Fibroblast of peridontal ligament (primary cell): ENCODE measurements around the gene GMEB2.
A peak's percentile ranks its signal among the peaks of the same experiment; 100 is the strongest.
"Not testable (repeated sequence)": the region's sequence is repeated elsewhere in the genome, so short reads cannot be mapped to it uniquely, and the experiment has no call there.

Source experiments
- DNase-seq: peaks from one replicate; pipeline ENCODE4 v3.0.0-alpha.2; 2010; ENCODE audit errors: extremely low read depth

Gene GMEB2

DNA sequence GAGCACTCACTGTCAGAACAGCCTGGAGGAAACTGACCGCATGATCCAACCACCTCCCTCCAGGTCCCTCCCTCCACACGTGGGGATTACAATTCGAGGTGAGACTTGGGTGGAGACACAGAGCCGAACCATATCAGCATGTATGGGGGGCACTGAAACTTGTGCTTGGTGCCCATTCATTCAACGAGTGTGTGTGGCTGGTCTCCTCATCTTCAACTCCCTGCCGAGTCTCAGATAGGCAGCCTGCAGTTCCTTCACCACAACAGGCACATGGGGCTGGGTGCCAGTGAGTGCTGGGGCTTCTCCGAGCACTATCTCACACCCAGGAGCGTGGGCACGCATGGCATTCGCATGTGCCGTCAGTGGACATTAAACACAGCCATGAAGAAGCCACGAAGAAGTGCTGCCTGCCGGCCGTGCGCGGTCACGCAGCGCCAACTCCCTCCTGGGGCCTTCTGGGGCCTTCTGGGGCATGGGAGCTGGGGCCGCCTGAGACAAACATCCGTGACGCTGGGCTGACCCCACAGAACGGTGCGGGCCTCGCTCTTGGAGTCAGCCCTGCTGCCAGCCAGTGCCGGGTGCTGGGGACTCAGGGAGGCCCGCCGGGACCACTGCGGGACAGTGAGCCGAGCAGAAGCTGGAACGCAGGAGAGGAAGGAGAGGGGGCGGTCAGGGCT lies 30.5 kb upstream of the GMEB2 start:
- DNase-seq, result no peak

DNA sequence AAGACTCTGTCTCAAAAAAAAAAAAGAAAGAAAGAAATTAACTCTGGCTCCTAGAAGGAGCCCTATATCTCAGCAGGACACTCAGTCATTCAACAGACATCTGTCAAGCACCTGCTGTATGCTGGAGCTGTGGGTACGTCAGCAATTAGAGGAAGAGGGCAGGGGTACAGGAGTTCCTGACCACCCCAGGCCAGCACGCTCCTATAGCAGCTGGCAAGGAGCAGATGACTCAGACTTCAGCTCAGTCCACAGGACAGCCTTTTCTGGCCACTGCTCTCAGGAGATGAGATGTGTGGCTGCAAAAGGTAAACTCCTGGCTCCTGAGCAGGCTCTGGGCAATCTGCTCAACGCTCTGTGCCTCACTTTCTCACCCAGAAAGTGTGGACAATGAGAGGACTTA lies 29.6 kb upstream of the GMEB2 start:
- no peak for DNase-seq

DNA sequence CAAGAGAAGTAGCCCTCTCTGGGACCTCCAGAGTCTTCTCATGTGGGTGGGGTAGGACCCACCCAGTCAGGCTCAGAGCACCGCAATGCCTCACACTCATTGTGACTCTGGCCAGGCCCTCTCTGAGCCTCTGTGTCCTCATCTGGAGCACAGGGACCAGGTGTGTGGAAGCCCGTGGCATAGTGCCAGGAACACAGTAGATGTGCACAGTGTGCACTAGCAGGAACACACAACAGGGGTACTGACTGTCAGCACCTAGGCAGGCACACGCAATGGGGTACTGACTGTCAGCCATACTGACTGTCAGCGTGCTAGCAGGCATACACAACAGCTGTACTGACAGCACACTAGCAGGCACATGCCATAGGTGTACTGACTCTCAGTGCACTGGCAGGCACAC lies 28.3 kb upstream of the GMEB2 start:
- DNase-seq, result no peak

DNA sequence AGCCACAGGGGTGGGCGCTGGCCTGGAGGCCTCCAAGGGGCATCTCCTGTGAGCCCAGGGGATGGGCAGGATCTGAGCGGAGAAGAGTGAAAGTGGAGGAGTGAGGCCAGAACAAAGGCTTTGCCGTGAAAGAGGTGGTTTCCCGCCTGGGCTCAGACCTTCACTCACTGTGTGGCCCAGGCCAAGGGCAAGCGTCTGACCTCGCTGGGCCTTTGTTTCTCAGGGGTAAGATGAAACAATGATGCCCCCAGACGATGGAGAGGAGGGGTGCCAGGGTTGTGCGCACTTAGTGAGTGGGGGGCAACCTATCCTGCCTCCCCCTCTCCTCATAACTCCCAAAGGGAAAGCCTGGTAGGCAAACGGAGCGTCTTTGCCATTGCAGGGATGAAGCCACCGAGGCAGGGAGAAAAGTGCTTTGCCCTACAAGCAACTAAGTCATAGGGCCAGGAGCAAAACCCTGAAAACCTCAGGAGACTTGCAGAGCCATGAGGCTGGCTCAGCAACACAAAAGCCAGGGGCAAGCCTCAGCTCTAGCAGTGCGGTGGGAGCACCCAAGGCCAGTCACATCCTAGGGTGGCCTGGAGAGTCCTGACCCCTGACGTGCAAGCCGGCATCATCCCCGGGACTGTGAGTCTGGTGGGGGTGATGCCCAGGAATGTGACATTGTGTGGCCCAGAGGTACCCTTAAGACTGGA lies 27.2 kb upstream of the GMEB2 start:
- no peak for DNase-seq

DNA sequence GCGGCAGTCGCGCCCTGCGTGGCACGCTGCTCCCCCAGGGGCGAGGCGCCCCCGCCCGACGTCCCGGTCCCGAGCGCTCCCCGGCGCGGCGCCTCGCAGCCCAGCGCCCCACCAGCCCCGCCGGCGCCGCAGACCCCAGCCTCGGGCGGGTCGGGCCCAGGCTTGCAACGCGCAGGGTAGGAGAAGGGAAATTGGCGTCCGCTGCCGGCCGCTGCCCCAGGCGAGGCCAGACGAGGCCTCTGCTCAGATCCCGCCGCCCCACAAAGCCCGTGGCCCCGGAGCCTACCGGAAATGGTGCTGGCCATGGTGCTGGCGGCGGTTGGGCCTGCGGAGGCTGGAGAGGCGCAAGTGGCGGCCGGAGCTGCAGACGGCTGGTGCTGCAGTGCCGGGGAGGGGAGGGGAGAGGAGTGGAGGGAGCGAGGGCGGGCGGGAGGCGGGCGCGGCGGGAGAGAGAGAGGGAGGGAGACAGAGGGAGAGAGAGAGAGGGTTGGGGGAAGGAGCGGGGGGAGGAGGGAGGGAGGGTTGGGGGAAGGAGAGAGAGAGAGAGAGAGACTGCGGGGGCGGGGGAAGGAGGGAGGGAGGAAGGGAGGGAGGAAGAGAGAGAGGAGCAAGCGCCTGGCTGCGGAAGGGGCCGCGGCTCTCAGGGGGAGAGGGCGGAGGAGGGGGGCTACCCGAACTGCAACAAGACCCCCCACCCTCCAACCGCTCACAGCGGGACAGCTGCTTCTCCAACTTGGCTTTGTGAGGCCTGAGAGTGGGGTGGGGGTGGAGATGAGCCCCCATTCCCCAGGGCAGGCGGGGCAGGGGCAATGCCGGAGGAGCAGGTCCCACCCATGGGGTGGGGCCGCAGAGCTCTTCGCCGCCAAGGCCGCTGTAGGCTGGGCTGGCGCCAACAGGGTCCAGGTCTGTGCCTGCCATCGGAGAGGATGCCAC lies 26.4 kb upstream of the GMEB2 start, which contains the start of gene STMN3:
Gene STMN3 (minus strand): TSS at position 384 of the 933 bp plus-strand sequence. CDS start 79 bp downstream, at position 305.
- peak; percentile 76 for DNase-seq

DNA sequence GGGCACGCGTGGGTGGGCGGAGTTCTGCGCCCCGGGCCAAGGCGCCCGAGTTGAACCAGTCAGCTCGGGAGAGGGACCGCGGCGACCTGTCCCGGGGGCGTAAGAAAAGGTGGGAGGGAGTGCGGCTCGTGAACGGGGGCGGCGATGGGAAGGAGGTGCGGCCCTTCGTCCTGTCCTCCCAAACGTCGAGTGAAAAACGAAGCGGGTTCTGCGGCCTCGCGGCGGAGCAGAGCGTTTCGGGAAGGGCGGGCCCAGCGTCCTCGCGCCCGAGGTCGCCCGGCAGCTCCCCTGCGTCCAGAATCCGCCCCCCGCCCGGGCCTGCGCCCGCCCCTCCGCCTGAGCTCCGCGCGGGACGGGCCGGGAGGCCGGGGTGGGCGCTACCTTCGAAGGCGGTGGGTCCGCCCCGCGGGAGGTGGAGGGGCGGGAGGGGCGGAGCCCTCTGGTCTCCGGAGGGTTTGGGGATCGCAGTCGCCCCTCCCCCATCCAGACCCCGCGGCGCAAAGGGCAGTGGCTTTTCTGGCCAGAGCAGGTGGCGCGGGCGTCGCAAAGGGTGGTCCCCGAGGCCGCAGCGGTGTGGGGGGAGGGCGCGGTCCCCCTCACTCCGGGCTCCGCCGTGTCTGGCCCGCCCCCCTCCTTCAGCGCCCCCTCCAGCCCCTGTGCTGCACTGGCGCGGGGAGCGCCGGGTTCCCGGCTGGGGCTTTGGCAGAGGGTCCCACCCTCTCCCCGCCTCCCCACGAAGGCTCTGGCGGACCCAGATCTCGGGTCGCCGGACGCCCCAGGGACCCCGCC lies 25.5 kb upstream of the GMEB2 start:
- DNase-seq, result no peak

DNA sequence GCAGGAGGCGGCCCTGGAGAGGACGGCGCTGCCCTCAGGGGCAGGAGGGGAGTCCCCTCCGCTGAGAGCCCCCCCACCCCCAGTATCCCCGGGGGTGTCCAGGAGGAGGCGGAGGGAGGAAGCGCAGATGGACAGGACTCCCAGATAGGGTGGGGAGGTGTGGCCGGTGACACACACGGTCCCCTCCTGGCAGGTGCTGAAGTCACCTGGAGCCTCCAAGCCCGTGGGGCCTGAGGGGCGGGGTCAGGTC lies 25.0 kb upstream of the GMEB2 start:
- no peak for DNase-seq

DNA sequence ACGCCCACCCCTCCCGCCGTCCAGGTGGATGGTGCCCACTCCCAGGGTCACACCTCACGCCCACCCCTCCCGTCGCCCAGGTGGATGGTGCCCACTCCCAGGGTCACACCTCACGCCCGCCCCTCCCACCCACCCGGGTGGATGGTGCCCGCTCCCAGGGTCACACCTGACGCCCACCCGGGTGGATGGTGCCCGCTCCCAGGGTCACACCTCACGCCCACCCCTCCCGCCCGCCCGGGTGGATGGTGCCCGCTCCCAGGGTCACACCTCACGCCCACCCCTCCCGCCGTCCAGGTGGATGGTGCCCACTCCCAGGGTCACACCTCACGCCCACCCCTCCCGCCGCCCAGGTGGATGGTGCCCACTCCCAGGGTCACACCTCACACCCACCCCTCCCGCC lies 23.6 kb upstream of the GMEB2 start:
- DNase-seq, result not testable (repeated sequence)

DNA sequence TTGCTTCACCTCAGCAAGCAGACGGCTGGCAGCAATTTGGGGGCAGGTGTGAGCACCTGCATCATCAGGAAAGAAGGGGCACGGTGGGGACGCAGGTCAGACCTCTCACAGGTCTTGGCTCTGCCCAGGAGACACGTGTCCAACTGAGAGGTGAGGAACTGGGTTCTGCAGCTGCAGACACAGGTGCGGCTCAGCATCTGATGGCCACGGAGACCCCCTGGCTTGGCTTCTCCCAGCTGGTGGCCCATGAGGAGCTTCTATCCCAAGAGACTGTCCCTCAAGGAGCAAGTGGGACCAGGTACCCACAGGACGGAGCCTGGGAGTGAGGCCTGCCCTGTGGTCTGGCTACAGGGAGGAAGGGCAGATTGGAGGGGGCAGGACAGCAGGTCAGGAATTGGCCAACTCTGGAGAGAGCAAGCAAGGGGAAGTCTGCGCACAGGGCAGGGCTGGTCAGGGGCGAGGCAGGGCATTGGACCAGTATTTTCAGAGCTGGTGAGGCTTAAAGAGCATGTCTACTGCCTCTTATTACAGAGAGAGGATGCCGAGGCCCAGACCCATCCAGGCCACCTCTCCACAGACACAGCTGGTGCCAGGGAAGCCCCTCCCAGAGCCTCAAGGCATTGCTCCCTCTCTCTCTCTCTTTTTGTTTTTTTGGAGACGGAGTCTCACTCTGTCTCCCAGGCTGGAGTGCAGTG lies 22.1 kb upstream of the GMEB2 start:
- DNase-seq, result no peak

DNA sequence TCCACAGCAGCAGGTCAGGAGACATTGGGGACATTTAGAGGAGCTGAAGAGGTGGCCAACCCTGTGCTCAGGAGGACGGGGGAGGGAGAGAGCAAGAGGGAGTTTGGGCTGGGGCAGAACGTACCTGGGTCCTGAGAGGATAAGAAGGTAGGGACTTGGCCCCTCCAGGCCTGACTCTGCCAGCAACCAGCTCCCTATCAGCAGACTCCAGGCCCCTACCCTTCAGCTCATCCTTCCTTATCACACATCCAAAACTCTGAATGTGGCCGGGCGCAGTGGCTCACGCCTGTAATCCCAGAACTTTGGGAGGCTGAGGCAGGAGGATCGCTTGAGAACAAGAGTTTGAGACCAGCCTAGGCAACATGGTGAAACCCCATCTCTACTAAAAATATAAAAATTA lies 21.3 kb upstream of the GMEB2 start:
- no peak for DNase-seq

DNA sequence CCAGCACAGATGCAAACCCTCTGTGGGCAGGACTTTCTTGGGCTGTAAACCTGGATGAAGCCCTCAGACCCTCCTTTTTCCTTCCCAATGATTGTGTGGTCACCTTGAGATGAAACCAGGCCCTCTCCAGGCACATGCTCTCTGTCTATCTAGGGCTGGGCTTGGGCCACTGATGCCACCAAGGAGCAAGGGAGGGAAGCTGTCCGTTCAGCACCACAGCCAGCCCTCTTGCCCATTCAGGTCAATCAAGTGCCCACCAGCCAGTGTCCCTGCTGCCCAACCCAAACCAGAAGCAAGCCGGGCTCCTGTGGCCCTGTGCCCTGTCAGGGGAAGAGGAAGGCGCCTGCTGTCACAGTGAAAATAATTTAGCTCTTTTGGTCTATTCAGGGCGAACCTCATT lies 18.3 kb upstream of the GMEB2 start:
- no peak for DNase-seq

DNA sequence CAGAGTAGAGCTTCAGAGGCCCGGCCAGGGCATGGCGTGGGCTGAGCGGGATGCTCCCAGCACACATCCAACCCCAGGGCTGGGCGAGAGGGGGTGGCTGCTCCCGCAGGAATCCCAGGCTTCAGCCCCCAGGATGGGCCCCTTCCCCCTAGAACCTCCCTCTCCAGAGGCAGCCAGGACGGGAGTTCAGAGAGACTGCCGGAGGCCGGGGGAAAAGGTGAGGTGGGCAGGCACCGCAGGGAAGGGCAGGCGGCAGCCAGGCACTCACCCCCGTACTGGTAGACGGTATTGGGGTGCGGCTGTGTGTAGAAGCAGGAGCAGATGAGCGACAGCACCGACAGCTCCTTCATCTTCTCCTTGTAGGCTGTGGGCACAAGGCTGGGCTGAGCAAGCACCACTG lies 17.0 kb upstream of the GMEB2 start:
- DNase-seq, result no peak

DNA sequence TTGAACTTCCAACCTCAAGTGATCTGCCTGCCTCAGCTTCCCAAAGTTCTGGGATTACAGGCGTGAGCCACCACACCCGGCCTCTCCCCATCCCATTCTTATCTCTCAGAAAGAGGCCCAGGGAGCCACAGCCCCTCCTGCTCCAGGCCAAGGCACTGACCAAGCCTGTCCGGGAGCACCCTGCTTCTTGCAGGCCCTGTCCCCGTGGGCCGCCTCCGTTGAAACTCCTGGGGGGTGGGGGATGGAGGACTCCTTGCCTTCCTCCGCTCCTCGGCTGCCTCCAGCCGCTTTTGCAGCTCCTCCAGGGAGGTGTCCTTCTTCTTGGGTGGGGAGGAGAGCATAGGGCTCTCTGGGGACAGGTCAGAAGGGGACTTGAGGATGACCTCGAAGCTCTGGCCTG lies 16.6 kb upstream of the GMEB2 start:
- no peak for DNase-seq

DNA sequence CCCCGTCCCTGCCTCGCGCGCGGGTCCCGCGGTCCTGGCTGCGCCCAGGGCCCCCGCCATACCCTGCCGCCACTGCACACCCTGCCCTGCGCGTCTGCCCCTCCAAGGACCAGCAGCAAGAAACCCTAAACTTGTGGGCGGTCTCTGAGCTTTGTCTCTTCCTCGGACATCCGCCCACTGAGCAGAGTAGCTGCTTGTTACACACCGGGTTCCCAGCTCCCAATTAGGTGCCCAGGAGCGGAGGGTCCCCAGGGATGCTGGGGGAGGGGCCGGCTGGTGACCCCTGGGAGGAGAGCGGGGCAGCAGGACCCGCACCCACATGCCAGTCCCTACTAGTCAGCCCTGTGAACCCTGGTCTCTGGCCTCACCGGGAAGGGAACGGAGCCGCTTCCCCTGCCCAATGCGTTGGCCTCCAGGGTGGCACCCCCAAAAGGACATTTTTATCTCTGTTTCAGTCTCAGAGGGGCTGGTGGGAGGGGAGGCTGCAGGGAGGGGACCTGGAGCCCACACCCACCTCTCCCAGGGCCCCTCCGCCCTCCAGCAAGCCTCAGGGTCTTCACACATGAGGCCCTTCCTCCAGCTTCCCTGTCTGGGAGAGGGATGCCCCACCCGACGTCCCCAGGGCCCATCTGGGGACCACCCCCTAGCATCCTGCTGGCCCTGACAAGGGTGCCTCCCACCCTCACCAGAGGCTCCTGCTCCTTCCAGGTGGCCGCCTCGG lies 15.8 kb upstream of the GMEB2 start:
- DNase-seq, result no peak

DNA sequence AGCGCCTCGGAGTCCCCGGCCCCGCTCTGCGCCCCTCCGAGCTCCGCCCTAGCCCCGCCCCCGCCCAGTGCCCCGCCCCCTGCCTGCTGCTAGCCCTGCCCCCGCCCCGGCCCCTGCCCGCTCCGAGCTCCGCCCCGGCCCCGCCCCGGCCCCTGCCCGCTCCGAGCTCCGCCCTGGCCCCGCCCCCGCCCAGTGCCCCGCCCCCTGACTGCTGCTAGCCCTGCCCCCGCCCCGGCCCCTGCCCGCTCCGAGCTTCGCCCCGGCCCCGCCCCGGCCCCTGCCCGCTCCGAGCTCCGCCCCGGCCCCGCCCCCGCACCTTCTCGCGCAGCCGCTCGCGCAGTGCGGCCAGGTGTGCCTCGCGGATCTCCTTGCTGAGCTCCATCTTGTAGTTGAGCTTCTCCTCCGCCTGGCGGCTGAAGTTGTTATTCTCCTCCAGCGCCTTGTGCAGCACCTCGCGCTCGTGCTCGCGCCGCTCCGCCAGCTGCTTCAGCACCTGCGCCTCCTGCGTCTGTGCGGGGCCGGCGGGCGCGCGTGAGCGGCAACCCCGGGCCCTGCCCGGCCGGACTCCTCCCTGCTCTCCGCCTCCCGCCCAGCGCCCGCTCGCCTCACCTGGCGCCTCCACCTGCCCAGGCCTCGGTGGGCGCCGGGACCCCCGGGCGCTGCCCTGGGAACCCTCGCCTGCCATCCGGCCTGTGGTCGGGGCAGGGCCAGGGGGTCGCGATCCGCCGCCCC lies 15.1 kb upstream of the GMEB2 start:
- DNase-seq, result peak; percentile 46

DNA sequence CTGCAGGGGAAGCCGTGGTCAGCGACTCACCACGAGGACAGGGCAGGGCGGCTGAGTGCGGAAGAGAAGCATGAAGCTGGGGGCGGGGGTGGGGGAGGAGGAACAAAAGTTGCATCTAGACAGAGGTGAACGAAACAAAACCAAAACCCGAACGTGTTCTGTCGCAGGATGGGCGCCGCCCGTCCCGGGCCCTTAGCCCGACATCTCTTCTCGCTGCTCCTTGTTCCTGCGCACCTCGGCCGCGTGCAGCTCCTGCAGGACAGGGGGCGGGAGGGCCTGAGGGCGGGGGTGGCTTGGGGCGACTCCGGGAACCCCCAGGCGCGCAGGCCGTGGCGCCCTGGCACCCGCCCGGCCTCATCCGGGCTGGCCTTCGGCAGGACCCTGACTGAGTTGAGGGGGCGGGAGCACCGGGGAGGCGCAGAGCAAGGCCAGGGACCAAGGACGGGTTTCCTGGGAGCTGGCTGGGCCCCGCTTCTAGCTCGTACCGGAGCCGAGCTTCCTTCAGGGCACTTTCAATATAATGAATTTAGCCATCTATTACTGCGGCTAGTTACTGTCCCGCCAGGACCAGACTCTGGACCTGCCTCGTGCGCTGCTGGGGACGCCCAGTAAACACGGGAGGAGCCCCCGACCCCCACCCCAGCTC lies 14.4 kb upstream of the GMEB2 start:
- DNase-seq, result no peak

DNA sequence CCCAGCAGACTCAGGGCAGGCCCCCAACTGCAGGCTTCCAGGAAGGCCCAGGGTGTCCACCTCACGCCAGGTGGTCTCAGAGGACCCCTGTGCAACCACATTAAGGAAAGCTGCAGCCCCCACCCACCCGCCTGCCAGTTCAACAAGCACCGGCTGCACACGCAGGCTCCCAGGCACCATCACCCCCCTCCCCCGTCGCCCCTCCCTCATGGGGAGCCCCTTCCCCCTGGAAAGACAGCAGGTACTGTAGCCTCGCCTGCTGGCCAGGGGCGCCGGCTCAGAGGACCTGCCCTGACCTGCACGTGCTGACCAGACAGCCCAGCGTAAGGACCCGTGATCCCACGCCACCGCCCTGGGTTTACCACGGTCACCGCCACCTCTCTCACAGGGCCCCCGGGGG lies 13.8 kb upstream of the GMEB2 start:
- DNase-seq, result not testable (repeated sequence)

DNA sequence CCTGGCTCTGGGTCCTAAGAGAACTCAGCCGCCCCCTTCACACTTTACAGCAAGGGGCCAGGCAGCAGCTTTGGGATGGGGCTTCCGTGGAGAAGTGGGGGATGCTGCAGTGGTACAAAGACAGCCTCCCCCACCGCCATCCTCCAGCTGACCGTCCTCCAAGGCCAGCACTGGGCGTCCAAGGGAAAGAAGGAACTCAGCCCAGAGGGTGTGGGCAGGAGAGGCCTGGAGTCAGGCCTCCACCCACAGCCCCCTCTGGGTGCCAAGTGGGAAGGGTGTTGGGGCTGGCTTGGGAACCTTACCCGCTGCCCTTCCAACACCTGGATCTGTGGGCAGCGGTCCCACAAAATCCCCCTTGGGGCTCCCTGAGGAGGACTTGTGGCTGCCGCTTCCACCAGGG lies 13.2 kb upstream of the GMEB2 start:
- DNase-seq, result no peak
